Fibroblast of skin of left quadriceps (primary cell): ENCODE measurements around the gene GPR176.

Experiments
- DNase-seq, 2 experiments: peaks; one replicate each; pipeline ENCODE4 v3.0.0-alpha.2; 2013; ENCODE audit warnings: low read depth in 2 of 2

Gene GPR176

DNA sequence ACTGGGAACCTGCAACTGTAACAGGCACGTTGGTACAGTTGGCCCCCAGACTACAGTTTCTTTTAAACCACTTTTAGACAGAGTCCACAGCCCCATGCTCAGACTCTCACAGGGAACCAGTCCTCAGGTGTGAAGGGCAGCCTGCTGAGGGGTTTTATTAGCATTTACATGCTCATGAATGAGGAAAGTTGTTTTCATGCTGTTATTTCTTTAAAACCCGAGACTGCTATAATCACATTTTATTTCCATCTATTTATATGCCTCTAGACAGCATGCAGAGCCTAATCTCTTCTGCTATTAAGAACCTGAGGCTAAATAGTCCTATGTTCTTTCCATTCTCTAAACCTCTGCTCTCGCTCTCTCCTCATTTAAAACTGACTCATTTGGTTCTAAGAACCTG, 111.2 kb downstream of the GPR176 start:
- no peak for DNase-seq

DNA sequence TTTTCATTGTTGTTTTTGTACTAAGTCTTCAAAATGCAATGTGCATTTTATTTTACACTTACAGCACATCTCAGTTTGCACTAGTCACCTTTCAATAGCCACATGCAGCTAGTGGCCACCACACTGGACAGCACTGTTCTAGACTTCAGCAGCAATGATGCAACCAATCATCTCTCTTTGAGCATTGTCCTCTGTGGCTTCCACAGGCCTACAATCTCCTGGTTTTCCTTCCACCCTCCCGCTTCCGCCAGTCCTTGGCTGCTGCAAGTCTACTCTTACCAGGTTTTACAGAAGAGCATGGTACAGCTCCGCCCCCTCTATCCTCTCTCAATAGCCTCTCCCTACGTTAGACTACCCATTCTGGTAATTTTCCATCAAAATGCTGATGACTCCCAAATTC, 112.3 kb downstream of the GPR176 start:
- no peak for DNase-seq

DNA sequence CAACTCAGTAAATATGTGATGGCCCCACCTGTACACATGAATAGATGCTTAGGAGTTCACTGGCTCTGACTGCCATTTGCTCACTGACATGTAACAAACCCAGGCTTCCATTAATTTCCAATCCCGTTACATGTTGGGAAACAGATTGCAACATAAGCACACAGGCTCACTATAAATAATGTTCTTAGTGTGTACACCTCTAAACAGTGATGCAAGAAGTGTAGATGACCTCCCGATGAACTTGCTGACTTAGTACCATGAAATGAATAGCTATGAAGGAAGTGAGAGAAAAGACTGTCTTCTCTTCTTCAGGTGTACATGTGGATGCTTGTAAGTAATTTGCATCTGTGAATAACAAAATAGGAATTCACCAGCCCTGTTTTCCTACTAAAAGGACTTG, 116.0 kb downstream of the GPR176 start:
- DNase-seq, result no peak

DNA sequence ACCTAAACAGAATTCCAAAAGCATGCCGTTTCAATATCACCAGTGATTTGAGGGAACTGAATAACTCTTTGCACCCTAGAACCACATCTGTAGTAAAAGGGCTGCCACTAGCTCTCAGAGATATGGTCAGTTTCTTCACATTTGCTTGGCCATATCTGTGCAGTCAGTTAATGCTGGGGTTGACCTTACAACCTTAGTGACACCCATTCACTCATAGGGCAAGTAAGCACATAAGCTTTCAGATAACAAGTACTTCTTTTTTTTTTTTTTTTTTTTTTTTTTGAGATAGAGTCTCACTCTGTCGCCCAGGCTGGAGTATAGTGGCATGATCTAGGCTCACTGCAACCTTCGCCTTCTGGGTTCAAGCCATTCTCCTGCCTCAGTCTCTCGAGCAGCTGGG, 117.0 kb downstream of the GPR176 start:
- no peak for DNase-seq

DNA sequence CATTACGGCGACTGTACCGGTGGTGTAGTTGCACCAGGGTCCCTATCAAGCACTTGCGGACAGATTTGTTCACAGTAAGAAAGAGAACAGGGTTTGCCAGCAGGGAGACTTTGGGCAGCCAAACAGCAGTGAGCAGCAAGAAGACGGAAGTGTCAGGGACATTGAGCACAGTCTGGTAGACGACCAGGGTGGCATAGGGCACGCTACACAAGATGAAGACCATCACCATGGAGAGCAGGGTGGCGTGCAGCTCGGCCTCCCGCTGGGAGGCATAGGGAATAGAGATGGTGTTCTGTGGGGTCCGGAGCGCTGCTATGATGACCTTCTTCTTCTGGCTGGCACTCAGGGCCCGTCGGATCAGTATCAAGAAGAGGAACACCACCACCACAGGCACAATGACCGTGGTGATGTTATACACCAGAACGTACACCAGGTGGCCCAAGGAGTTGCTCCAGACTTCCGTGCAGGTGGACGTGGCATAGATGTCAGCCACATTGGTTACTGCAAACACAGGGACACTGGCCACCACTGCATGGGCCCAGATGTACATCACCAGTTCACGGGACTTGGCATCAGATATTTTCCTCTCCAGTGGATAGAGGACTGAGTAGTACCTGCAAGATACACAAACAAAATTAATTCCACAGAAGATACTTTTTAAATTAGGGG, 118.3 kb downstream of the GPR176 start:
- no peak for DNase-seq

DNA sequence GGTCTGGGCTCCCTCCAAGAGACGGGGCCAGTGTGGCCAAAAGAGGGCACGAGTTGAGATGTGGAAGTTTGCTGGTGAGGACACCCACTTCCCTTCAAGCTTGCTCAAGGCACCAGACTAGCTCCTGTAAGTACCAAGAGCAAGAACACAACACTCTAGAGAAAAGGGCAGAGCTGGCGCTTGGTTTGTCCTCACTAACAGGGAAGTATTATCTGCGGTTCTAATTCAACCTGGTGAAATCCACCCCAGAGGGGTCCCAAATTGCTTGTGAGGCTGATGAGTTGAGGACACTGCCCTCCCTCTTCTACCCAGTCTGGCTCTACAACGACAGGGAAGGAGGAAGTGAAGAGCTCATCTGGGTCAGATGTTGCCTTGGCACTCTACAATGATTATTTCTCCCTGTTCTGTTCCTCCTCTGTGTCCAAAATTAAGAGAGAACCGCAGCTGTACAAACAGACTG, 120.5 kb downstream of the GPR176 start:
- no peak for DNase-seq

DNA sequence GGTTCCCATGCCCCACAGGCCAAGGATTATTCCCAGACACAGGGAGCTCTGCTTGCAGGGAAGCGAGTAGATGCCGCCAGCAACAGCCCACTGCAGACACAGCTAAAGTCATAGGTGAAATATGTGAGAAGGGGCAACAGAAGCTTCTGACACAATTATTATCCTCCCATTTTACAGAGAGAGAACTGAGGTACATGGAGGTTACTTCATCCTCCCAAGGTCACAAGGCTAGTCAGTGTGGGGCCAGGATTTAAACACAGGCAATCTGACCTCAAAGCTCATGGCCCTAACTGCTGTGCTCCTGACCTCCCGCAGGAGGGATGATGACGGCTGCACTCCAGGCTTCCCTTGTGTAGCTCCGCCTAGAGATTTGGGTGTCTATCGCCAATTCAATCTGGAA, 121.7 kb downstream of the GPR176 start:
- DNase-seq, result no peak

DNA sequence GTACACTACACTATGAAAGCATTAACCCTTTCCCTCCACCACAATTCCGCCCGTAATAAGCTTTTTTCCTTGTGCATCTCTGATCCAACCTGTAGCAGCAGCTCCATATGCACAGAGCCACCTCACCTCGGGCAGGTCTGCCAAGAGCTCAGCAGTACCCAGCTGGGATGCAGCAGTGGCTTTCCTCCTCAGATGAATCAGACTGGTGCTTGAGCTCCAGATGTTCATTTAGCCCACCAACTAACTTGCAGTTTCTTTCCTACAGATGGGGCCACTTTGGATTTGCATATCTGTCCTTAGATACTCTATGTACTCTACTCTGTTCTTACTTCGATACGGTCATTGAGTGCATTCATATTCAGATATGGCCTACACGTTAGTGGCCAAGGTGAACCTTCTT, 122.7 kb downstream of the GPR176 start:
- DNase-seq, result no peak

DNA sequence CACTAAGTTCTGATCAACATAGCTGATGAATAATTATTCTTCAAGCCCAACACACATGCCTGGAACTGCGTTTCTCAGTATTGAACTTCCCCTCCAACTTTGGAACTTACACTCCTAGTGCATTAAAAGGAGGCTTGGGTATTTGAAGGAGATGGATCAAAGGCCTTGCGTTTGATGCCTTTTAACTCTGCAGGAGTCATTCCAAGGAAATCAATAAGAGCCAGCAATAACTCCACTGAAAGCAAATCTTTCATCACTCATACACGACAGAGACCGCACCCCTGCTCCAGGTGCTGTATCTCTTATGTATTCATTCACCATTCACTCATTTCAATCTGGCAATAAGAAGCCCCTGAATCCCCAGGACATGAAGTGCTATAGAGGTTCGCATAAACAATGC, 123.5 kb downstream of the GPR176 start:
- DNase-seq, result no peak

DNA sequence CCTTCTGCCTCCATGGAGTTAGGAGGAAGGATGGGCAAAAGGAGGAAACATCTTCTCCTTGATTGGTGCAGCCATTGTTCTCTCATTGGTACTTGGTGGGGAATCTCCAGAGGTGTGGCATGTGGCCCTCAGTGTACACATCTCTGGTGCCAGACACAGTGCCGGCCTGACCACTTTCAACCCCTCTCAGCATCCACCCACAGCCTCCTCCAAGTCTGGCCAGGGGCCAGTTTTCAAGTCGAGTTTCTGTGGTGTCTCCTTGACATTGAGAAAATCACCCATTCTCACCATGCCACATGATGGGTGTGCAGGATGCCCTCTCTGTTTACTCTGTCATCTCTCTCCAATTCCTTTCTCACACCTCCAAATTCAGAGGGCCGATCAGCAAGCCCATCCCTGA, 124.6 kb downstream of the GPR176 start:
- DNase-seq, result no peak

DNA sequence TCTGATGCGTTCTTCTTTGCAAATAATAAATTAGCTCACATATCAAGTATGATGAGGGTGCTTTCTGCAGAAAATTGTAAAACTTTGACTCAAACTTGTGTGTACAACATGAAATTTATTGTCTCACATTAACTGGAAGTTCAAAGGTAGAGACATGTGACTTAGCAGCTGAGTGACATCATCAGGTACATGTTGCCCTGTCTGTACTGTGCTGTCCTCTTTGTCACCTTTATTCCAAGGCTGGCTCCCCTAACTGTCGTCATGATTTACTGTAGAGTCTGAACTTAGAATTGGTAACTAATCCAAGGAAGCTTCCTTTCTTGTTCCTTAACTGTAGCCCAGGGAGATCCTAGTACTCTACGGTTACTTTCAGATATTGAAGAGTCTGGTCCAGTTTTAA, 125.1 kb downstream of the GPR176 start:
- no peak for DNase-seq

DNA sequence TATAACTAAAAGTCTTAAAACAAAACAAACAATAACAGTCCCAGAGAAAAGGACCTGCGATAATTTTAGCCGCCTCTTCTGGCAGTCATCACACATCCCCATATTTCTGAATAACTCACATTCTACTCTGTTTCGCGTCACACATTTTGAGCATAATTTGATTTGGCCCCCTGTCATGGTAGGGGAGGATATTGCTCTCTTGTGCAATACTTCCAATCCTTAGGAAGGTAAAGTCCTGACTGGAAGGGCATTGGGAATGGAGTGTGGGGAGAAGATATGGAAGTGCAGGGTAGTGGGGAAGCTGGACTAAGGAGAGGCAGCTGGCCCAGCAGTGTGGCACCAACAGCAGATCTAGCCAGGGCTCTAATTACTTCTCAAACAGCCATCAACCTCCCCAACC, 126.1 kb downstream of the GPR176 start:
- no peak for DNase-seq

DNA sequence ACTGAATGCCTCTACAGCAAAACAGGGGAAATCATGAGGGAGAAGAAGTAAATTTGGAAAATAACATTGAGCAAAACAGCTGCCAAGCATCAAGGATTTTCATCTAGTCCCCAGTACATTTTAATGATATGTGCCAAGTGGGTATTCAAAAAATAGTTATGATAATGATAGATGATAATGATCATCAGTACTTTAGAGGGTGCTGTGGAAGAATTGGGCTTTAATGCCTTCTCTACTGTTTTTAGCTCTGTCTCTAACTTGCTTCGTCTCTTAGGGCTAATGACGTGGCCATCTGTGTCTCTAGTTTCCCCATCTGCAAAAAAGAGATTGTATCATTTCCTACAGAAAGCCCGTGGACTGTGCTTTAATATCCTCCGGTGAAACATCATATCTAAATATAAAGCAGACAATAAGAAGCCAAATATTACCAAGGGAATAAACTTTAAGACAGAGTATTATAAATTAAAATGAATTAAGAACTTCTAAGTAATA, 127.2 kb downstream of the GPR176 start:
- DNase-seq, result no peak

DNA sequence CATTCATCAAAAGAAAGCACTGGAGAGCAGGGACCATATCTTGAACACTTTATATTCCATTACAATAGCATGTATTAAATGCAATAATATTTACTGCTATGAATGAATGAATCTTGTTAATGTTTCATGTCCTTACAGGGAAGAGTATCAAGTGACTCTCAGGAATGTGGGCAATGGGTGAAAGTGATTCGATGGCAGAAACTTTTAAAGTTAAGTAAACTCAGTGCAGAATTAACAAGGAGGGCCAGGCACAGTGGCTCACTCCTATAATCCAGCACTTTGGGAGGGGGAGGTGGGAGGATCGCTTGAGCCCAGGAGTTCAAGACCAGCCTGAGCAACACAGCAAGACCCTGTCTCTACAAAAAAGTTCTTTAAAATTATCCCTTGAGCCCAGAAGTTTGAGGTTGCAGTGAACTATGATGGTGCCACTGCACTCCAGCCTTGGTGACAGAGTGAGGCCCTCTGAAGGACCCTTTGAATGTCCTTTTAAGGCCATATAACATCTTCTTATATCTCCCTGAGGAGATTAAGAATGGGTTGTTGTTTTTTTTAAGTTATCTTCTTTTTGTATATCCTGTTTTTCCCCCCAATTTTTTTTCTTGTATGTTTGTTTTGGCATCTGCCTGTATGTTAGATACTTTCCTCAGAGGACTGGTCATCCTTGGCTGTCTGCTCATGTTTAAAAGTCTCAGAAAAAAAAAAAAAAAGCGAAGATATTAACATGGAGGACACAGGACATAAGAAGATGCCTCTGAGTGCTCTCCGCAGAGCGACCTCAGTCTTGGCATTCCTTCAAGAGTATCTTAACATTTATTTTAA, 127.8 kb downstream of the GPR176 start:
- no peak for DNase-seq

DNA sequence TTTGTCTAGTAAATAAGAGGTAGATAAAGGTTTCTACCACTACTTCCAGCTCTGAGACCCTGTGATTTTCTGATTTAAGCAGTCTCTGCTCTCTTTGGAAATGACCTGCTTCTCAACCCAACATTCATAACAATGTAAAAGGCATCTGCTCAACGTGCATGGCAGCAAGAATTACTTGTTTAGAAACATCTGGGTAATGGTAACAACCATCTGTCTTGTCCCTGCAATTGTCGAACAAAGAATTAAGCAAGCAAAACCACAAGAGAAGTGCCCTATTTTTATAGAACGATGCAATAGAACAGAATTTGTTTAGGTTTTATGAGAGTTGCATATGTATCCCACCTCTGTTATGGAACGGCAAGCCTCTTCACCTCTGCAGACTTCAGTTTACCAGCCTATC, 130.3 kb downstream of the GPR176 start:
- no peak for DNase-seq

DNA sequence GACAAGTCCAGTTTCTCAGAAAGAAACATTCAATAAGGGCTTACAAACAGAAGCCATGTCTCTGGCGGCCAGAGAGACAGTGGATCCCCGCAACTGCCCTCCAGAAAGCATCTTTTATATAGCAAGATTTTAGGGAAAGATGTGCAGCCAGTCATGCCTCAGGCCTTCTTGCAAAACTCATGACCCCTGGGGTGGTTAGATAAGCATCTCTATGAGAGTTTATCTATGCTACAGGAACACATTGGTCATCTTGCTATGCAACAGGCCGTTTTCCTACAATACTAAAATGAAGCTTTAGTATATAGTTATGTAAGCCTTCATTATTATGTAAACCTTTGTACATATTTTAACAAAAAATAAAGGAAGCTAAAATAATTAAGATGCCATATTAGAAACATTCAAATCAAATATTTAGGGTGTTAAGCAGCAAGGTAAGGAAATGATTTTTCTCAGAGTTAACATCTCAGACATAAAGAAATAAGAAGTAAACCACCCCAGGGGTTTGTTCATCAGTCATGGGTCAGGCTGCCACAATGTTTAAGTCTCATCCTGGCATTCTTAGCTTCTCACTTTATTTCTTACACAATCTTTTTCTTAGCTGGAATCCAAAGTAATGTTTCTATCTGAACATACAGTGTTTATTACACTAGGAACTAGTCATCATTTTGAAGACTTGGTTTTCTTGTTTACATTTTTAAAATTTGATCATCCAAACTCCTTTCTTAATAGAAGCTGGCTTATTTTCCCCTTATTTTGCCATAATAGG, 131.1 kb downstream of the GPR176 start:
- DNase-seq, result no peak

DNA sequence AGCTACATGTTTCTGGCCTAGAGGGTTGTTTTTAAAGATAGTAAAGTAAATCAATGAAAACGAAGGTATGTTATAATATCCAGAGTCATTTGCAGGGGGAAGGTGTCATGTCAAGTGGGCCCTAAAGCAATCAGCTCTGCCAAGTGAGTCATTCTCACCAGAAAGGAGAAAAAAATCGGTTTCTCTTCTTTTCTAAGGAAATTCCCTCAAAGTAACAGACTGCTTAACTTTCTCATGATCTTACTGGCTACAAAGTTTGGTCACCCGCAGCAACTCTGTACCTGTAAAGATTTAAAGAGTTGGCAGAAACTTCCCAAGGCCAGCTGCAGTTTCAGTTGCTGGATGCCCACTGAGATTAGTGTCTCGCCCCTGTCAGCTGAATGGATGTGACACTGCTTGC, 132.0 kb downstream of the GPR176 start:
- DNase-seq, result no peak

DNA sequence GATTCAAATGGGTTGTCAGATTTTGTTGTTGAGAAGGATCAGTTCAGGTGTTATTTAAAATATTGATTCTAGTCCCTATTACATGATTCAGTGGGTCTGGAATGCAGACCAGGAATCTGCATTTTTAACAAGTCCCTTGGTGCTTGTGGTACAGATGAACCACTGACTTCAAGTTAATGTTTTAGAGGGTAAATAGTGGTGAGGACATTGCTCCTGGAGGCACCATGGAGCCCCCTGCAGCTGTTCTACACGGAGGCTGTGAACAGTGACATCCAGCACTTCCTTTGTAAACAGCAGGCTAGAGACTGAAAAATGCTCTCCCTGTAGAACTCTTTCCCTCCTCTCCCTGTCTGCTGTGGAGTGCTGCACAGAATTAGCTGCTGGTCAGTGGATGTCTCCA, 132.6 kb downstream of the GPR176 start:
- DNase-seq, result no peak

DNA sequence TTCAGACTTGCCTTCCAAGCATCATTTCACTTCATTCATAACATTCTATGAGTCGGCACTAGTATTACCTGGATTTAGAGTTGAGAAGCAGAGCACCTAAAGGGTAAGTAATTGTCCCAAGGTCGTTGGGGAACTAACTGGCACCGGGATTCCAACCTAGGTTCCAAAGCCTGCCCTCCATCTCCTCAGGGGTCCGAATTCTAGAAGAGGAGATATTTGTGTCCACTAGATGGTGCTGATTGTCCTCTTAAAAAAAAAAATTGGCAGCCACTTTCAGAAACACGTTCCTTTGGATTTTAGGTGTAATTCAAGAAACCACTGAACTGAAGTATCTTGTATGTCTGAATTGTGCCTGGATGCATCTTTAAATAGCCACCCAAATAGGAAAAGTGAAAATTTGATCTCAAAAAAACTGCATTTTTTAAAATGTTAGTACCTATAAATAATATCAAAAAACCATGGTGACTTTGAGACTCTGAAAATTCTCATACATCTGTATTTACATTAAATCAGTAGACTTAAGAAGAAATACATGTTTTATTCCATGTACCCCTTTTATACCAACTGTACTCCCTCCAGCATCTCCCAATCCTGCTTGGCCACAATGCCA, 133.5 kb downstream of the GPR176 start:
- peak; percentile 47 to 55 for DNase-seq

DNA sequence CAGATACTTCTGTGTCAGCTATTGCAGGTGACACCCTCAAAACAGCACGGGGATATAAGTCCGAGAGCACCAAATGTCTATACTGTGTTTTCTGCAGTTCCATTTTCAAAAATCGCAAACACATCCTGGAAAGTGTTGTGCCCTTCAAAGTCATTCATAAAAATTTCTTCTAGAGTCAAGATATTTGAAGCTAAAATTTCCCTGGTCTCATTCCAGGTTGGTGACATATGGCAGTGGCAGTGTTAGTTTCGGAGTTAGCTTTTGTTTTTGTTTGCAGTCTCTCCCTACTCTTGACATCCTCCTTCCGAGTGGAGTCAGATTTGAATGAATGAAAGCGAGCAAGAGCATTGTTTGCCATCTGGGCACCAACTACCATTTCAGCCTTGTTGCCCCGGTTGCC, 134.2 kb downstream of the GPR176 start:
- no peak for DNase-seq

DNA sequence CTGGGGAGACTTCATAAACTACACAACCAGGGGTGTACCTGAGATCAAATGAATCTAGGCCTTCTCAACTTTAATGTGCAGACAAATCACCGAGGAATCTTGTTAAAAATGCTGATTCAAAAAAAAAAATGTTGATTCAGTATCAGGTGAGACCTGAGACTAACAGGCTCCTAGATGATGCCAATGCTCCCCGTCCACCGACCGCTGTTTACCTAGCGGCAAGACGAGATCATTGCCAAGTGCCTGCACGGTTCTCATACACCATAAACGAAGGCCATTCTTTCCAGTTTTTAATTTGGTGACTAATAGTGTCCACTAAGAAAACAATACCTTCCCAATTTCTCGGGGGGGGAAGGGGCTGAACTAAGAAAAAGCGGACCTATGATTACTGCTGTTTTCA, 134.9 kb downstream of the GPR176 start:
- no peak for DNase-seq

DNA sequence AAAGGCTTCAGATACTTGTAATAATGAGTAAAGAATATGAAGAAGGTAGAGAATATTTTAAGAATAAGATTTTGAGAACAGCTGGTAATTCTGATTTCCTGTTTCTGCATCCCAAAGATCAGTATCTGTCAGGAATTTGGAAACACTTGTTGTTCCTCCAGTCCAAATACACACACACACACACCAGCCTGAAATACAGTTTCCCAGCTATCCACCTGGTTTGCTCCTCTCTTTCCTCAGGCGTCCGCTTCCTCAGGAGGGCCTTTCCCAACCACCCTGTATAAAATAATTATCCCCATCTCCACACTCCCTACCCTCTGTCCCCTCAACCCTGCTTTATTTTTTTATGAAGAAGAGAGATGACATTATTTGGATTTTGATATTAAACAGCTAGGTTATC, 135.4 kb downstream of the GPR176 start:
- DNase-seq, result no peak
